ENCODE measurements around the gene SCN2A.

SCN2A gene

GRCh38 chr2:165208094-165208493 lies 31.1 kb upstream of the SCN2A start:
- Histone ChIP-seq H3K27me3 (no peaks in the 10 kb centered on the region), H3K9me3 (no peaks in the 10 kb centered on the region), H3K4me3 (ENCODE audit: low read depth in 1 of 2, low read length in 1 of 2) (no peak overlapping the region), H3K4me1 (ENCODE audit: control insufficient read depth in 1 of 2, insufficient read depth in 1 of 2, low read depth in 1 of 2, low read length in 1 of 2) (no peaks in the 10 kb centered on the region), H3K36me3 (no peaks in the 10 kb centered on the region), H3K27ac (no peak overlapping the region)
- TF ChIP-seq, protein P1, sequence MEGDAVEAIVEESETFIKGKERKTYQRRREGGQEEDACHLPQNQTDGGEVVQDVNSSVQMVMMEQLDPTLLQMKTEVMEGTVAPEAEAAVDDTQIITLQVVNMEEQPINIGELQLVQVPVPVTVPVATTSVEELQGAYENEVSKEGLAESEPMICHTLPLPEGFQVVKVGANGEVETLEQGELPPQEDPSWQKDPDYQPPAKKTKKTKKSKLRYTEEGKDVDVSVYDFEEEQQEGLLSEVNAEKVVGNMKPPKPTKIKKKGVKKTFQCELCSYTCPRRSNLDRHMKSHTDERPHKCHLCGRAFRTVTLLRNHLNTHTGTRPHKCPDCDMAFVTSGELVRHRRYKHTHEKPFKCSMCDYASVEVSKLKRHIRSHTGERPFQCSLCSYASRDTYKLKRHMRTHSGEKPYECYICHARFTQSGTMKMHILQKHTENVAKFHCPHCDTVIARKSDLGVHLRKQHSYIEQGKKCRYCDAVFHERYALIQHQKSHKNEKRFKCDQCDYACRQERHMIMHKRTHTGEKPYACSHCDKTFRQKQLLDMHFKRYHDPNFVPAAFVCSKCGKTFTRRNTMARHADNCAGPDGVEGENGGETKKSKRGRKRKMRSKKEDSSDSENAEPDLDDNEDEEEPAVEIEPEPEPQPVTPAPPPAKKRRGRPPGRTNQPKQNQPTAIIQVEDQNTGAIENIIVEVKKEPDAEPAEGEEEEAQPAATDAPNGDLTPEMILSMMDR (IDR thresholded peaks at IDR 0.05) = no peak

DNA sequence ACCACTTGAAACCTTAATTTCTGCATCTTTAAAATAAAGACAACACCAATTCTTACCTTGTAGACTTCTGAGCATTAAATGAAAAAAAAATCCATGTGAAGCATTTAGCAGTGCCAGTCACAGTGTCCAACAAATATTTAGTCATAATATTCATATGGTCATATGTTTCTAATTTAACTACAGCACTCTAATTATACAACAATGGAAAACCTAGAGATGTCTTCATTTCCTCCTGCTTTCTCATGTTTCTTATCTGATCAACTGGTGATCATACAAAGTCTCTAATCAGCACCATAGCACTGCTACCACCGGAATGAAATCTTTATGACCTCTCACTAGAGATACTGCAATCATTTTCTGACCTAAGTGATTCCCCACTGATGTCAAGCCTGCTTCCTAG lies 25.1 kb upstream of the SCN2A start:
- Histone ChIP-seq H3K9me3 (no peaks in the 10 kb centered on the region), H3K4me1 (ENCODE audit: control insufficient read depth in 1 of 2, insufficient read depth in 1 of 2, low read depth in 1 of 2, low read length in 1 of 2) (no peaks in the 10 kb centered on the region), H3K36me3 (no peaks in the 10 kb centered on the region), H3K4me3 (ENCODE audit: low read depth in 1 of 2, low read length in 1 of 2) (no peak overlapping the region), H3K27me3 (no peaks in the 10 kb centered on the region), H3K27ac (no peak overlapping the region)
- TF ChIP-seq, protein P1 (IDR thresholded peaks at IDR 0.05) = no peak

- no peaks in the 10 kb centered on the region for H3K36me3 ChIP-seq
- H3K27ac ChIP-seq = no peak overlapping the region
- H3K27me3 ChIP-seq = no peaks in the 10 kb centered on the region
- H3K9me3 ChIP-seq = no peaks in the 10 kb centered on the region
- no peak overlapping the region for H3K4me3 ChIP-seq (ENCODE audit: low read depth in 1 of 2, low read length in 1 of 2)
- TF ChIP-seq, protein P1 (IDR thresholded peaks at IDR 0.05) = no peak
- no peaks in the 10 kb centered on the region for H3K4me1 ChIP-seq (ENCODE audit: control insufficient read depth in 1 of 2, insufficient read depth in 1 of 2, low read depth in 1 of 2, low read length in 1 of 2)
Observed at GRCh38 chr2:165219481-165219880, 19.7 kb upstream of the SCN2A start.

DNA sequence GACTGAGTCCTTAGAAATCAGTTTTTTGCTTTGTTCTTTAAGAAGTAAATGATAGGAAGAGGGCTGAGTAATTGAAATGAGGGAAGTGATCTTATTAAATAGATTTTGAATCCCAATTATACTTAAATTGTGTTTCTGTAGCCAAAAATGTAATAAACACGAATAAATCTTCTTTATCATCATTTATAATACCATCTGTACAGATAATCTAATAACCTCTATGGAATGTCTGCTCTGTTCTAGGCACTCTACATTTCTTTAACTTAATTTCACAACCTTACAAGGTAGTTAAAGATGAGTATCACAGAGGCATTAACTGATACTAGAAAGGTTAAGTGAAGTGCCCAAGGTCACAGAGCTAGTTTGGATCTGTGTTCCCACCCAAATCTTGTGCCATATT lies 14.3 kb upstream of the SCN2A start:
- Histone ChIP-seq H3K9me3 (no peaks in the 10 kb centered on the region), H3K4me1 (ENCODE audit: control insufficient read depth in 1 of 2, insufficient read depth in 1 of 2, low read depth in 1 of 2, low read length in 1 of 2) (no peaks in the 10 kb centered on the region), H3K36me3 (no peaks in the 10 kb centered on the region), H3K27me3 (no peaks in the 10 kb centered on the region), H3K27ac (no peak overlapping the region), H3K4me3 (ENCODE audit: low read depth in 1 of 2, low read length in 1 of 2) (no peak overlapping the region)
- TF ChIP-seq, protein P1 (IDR thresholded peaks at IDR 0.05) = no peak

DNA sequence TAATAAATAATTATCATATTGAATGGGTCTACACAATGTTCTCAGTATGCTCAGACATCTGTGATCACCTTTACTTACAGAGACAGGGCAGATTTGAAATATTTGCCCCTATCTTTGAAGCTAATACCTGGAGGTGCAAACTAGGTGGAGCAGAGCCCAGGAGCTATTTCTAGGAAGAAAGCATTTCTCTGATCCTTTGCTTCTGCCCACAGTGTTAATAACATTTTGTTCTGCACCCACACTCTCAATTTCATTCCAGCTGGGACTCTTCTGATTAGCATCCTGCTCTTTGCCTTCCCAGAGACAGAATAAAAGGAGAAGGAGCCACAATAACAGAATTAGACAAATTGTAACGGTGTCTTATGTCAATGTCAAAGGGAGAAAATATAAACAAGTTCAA lies 11.6 kb upstream of the SCN2A start:
- TF ChIP-seq, protein P1 (IDR thresholded peaks at IDR 0.05) = no peak
- no peak overlapping the region for H3K4me3 ChIP-seq (ENCODE audit: low read depth in 1 of 2, low read length in 1 of 2)
- no peaks in the 10 kb centered on the region for H3K27me3 ChIP-seq
- no peaks in the 10 kb centered on the region for H3K36me3 ChIP-seq
- no peak overlapping the region for H3K27ac ChIP-seq
- no peaks in the 10 kb centered on the region for H3K4me1 ChIP-seq (ENCODE audit: control insufficient read depth in 1 of 2, insufficient read depth in 1 of 2, low read depth in 1 of 2, low read length in 1 of 2)
- no peaks in the 10 kb centered on the region for H3K9me3 ChIP-seq

DNA sequence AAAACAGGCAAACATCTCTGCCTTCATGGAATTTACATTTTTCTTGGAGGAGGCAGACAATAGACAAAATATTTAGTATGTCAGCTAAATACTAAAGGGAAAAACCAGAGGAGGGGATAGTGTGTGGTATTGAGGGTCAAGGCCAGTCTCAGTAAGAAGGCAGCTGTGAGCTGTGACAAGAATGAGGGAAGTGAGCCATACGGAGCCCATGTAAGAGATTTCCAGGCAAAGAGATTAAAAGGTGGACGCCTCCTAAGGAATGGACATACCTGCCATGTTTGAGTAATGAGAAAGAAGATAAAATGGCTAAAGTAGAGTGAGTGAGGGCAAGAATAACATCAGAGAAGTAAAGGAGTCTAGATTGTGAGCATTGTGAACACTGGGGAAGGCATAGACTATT lies 2.2 kb upstream of the SCN2A start:
- TF ChIP-seq, protein P1 (IDR thresholded peaks at IDR 0.05) = no peak
- no peaks in the 10 kb centered on the region for H3K27me3 ChIP-seq
- no peak overlapping the region for H3K4me3 ChIP-seq (ENCODE audit: low read depth in 1 of 2, low read length in 1 of 2)
- H3K27ac ChIP-seq = no peak overlapping the region
- no peaks in the 10 kb centered on the region for H3K36me3 ChIP-seq
- no peaks in the 10 kb centered on the region for H3K9me3 ChIP-seq
- no peaks in the 10 kb centered on the region for H3K4me1 ChIP-seq (ENCODE audit: control insufficient read depth in 1 of 2, insufficient read depth in 1 of 2, low read depth in 1 of 2, low read length in 1 of 2)

All from neutrophil (primary cell).